Measurements from ENCODE around the gene SIM2.

GRCh38 chr21:36769051-36769839, 70.3 kb downstream of the SIM2 start:
- TF ChIP-seq, protein P1, sequence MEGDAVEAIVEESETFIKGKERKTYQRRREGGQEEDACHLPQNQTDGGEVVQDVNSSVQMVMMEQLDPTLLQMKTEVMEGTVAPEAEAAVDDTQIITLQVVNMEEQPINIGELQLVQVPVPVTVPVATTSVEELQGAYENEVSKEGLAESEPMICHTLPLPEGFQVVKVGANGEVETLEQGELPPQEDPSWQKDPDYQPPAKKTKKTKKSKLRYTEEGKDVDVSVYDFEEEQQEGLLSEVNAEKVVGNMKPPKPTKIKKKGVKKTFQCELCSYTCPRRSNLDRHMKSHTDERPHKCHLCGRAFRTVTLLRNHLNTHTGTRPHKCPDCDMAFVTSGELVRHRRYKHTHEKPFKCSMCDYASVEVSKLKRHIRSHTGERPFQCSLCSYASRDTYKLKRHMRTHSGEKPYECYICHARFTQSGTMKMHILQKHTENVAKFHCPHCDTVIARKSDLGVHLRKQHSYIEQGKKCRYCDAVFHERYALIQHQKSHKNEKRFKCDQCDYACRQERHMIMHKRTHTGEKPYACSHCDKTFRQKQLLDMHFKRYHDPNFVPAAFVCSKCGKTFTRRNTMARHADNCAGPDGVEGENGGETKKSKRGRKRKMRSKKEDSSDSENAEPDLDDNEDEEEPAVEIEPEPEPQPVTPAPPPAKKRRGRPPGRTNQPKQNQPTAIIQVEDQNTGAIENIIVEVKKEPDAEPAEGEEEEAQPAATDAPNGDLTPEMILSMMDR (IDR thresholded peaks at IDR 0.05), result no peak
- no peak for TF ChIP-seq ZFX (IDR thresholded peaks at IDR 0.05; ENCODE audit: borderline replicate concordance)
